ENCODE measurements around the gene NUP85. TPM values are rescaled to one million over a fixed set of nuclear protein-coding genes. Genes with fewer than 3 reads are reported as not detected.

NUP85 gene
- total RNA-seq, 1 experiment from 2014 or later: 164 TPM

DNA sequence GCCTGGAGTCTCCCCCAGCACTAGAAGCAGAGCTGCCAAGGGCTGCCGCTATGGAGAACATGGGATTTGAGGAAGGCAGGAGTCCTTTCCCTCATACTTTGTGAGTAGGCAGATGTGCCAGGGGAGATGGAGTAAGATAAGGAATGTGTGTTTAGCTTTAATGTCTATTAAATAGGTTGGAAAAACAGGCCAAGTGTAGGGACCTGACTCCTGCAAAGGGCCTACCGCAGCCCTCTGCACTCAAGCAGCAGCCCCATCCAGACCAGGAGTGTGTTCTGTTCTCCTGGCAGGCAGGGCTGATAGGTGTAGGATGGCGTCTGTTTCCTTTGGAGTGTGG lies 67.3 kb downstream of the NUP85 start (continued):
- TF ChIP-seq, protein P1, sequence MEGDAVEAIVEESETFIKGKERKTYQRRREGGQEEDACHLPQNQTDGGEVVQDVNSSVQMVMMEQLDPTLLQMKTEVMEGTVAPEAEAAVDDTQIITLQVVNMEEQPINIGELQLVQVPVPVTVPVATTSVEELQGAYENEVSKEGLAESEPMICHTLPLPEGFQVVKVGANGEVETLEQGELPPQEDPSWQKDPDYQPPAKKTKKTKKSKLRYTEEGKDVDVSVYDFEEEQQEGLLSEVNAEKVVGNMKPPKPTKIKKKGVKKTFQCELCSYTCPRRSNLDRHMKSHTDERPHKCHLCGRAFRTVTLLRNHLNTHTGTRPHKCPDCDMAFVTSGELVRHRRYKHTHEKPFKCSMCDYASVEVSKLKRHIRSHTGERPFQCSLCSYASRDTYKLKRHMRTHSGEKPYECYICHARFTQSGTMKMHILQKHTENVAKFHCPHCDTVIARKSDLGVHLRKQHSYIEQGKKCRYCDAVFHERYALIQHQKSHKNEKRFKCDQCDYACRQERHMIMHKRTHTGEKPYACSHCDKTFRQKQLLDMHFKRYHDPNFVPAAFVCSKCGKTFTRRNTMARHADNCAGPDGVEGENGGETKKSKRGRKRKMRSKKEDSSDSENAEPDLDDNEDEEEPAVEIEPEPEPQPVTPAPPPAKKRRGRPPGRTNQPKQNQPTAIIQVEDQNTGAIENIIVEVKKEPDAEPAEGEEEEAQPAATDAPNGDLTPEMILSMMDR (IDR thresholded peaks at IDR 0.05 in 2 of 3, conservative IDR thresholded peaks at IDR 0.05 in 1 of 3; ENCODE audit: borderline replicate concordance in 1 of 3, insufficient read depth in 1 of 3, low read depth in 2 of 3, low read length in 2 of 3): no peak
- TF ChIP-seq, protein P2, sequence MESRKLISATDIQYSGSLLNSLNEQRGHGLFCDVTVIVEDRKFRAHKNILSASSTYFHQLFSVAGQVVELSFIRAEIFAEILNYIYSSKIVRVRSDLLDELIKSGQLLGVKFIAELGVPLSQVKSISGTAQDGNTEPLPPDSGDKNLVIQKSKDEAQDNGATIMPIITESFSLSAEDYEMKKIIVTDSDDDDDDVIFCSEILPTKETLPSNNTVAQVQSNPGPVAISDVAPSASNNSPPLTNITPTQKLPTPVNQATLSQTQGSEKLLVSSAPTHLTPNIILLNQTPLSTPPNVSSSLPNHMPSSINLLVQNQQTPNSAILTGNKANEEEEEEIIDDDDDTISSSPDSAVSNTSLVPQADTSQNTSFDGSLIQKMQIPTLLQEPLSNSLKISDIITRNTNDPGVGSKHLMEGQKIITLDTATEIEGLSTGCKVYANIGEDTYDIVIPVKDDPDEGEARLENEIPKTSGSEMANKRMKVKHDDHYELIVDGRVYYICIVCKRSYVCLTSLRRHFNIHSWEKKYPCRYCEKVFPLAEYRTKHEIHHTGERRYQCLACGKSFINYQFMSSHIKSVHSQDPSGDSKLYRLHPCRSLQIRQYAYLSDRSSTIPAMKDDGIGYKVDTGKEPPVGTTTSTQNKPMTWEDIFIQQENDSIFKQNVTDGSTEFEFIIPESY (IDR thresholded peaks at IDR 0.05; ENCODE audit: extremely low read depth, insufficient replicate concordance, low read length): no peak
- TF ChIP-seq EZH2phosphoT487 (IDR thresholded peaks at IDR 0.05; ENCODE audit: borderline replicate concordance) (no peak), JUND (IDR thresholded peaks at IDR 0.05) (no peak), FOSL1 (IDR thresholded peaks at IDR 0.05; ENCODE audit: low read depth) (no peak), TCF7L2 (IDR thresholded peaks at IDR 0.05; ENCODE audit: borderline replicate concordance, extremely low read depth, insufficient read depth, insufficient read length) (no peak), ZNF274 (IDR thresholded peaks at IDR 0.05; ENCODE audit: low read depth, low read length) (no peak), POLR2AphosphoS5 (IDR thresholded peaks at IDR 0.05; ENCODE audit: low read depth, low read length) (no peak), CEBPB (IDR thresholded peaks at IDR 0.05; ENCODE audit: low read depth) (no peak)
